HEK293 (cell line): Measurements from ENCODE around the gene HNRNPK.

Experiments used
- CTCF ChIA-PET: fragments of 350-600 bp; formaldehyde crosslinking; extraction: SDS; loops from one replicate; lab custom pipeline; 2021; ENCODE audit warnings: antibody characterized with exemption; lab: Yijun Ruan, JAX
- POLR2A ChIA-PET: fragments of 300-600 bp; formaldehyde crosslinking; extraction: SDS; loops from one replicate; lab custom pipeline; 2020; ENCODE audit warnings: antibody characterized with exemption, inconsistent platforms; lab: Yijun Ruan, JAX
- H3K27ac ChIP-seq: fragments of 200-500 bp; sonication (Bioruptor generic); 2 replicates; pipeline ENCODE4 v1.5.1; 2014; ENCODE audit warnings: low read depth, low read length, control low read depth, inconsistent platforms; ENCODE audit errors: extremely low read depth
- H3K36me3 ChIP-seq, 2 experiments: fragments of 200-500 bp in 1 of 2; sonication (Bioruptor generic) in 1 of 2; 1 replicate in 1 of 2; 2 replicates in 1 of 2; pipeline ENCODE4 v1.5.1; 2014 to 2017; ENCODE audit warnings: inconsistent platforms in 2 of 2, low read length in 2 of 2; ENCODE audit not compliant: control insufficient read depth in 2 of 2, insufficient read depth in 1 of 2
- H3K4me1 ChIP-seq: fragments of 200-500 bp; sonication (Bioruptor generic); 2 replicates; pipeline ENCODE4 v1.5.1; 2014; ENCODE audit warnings: mild to moderate bottlenecking, low read length, inconsistent platforms; ENCODE audit not compliant: control insufficient read depth, insufficient read depth
- H3K4me3 ChIP-seq: 2 replicates; pipeline ENCODE4 v1.5.1; 2011; ENCODE audit warnings: low read depth, mild to moderate bottlenecking, control low read depth, low read length, moderate library complexity
- H3K9me3 ChIP-seq: fragments of 200-500 bp; sonication (Bioruptor generic); 2 replicates; pipeline ENCODE4 v1.5.1; 2014; ENCODE audit warnings: low read depth, low read length, inconsistent platforms; ENCODE audit not compliant: control insufficient read depth, insufficient read depth
- ATF2 ChIP-seq: fragments of 450-650 bp; formaldehyde crosslinking; IDR thresholded peaks from 2 replicates; pipeline ENCODE4 v1.5.1; 2016; ENCODE audit warnings: missing biosample characterization, missing genetic modification characterization, low read depth
- GLIS2 ChIP-seq: fragments of 450-650 bp; formaldehyde crosslinking; IDR thresholded peaks from 2 replicates; pipeline ENCODE4 v1.5.1; 2016; ENCODE audit warnings: missing biosample characterization, missing genetic modification characterization
- PRDM2 ChIP-seq: fragments of 450-650 bp; formaldehyde crosslinking; IDR thresholded peaks from 2 replicates; pipeline ENCODE4 v1.5.1; 2016; ENCODE audit warnings: missing biosample characterization, missing genetic modification characterization, borderline replicate concordance
- ZNF157 ChIP-seq: fragments of 450-650 bp; formaldehyde crosslinking; IDR thresholded peaks from 2 replicates; pipeline ENCODE4 v1.5.1; 2016; ENCODE audit warnings: missing biosample characterization, missing genetic modification characterization
- ZNF23 ChIP-seq: fragments of 450-650 bp; formaldehyde crosslinking; IDR thresholded peaks from 2 replicates; pipeline ENCODE4 v1.5.1; 2016; ENCODE audit warnings: missing biosample characterization, missing genetic modification characterization, borderline replicate concordance
- ZNF239 ChIP-seq: fragments of 450-650 bp; formaldehyde crosslinking; IDR thresholded peaks from 2 replicates; pipeline ENCODE4 v1.5.1; 2016; ENCODE audit warnings: missing biosample characterization, missing genetic modification characterization
- ZNF449 ChIP-seq: fragments of 450-650 bp; formaldehyde crosslinking; IDR thresholded peaks from 2 replicates; pipeline ENCODE4 v1.5.1; 2017; ENCODE audit warnings: missing biosample characterization, mild to moderate bottlenecking, missing genetic modification characterization, moderate library complexity
- ZNF555 ChIP-seq: fragments of 450-650 bp; formaldehyde crosslinking; conservative IDR thresholded peaks from 2 replicates; pipeline ENCODE4 v1.5.1; 2017; ENCODE audit warnings: missing biosample characterization, mild to moderate bottlenecking, missing genetic modification characterization, inconsistent platforms
- TF ChIP-seq, protein P1 (sequence below): fragments of 450-650 bp; formaldehyde crosslinking; IDR thresholded peaks from 2 replicates; pipeline ENCODE4 v1.5.1; 2016; ENCODE audit warnings: missing biosample characterization, missing genetic modification characterization
- TF ChIP-seq, protein P2 (sequence below): fragments of 450-650 bp; formaldehyde crosslinking; IDR thresholded peaks from 2 replicates; pipeline ENCODE4 v1.5.1; 2016; ENCODE audit warnings: missing biosample characterization, missing genetic modification characterization

Gene HNRNPK

DNA sequence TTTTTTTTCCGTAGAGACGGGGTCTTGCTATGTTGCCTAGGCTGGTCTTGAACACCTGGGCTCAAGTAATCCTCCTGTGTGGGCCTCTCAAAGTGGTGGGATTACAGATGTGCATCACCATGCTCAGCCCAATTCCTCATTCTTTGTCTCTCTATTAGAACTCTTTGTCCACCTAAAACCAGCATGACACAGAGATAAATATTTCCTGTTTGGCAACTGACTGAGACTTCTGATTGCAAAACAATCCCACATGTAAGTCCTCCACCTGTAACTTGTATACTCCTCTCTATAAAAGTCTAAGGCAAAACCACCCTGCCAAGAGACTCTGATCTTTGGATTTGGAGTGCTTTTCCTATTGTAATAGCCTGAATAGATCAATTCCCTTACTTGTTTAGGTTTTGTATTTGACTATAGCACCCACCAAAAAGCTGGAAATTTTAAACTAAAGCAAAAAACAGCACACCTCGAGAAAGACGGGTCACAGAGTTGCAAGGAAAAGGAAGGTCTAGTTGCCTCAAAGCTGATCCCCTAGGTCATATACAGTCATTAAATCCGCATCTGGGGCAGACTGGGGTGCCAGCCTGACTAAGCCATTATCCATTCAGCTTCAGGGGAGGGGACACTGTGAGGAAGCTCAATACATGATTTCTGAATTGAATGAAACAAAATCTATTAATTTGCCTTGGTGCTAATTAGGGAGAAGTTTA, 45.3 kb downstream of the HNRNPK start (continued):
- no peak for TF ChIP-seq PRDM2 (tag by site-specific recombination)
- TF ChIP-seq ZNF23 (tag by site-specific recombination) = no peak
- TF ChIP-seq ZNF239 (tag by site-specific recombination) = no peak
- no peak for TF ChIP-seq ZNF157
- no peak for TF ChIP-seq GLIS2 (tag by site-specific recombination)
- no peak for TF ChIP-seq ZNF449 (tag by site-specific recombination)

GRCh38 chr9:83933790-83934189, 46.2 kb downstream of the HNRNPK start:
- POLR2A ChIA-PET = no interaction called here
- Histone ChIP-seq H3K36me3 (peaks cover 6 to 8% of the 10 kb centered on the region in 2 experiments; a peak in 2 of 3 replicates), H3K4me1 (0 out of 2 replicates have a peak, but pooled peaks cover 2% of the 10 kb centered on the region), H3K9me3 (no peaks in the 10 kb centered on the region), H3K27ac (no peak overlapping the region)
- TF ChIP-seq ZNF23 (tag by site-specific recombination) = no peak
- TF ChIP-seq ZNF555 (tag by site-specific recombination) = no peak
- TF ChIP-seq, protein P1, sequence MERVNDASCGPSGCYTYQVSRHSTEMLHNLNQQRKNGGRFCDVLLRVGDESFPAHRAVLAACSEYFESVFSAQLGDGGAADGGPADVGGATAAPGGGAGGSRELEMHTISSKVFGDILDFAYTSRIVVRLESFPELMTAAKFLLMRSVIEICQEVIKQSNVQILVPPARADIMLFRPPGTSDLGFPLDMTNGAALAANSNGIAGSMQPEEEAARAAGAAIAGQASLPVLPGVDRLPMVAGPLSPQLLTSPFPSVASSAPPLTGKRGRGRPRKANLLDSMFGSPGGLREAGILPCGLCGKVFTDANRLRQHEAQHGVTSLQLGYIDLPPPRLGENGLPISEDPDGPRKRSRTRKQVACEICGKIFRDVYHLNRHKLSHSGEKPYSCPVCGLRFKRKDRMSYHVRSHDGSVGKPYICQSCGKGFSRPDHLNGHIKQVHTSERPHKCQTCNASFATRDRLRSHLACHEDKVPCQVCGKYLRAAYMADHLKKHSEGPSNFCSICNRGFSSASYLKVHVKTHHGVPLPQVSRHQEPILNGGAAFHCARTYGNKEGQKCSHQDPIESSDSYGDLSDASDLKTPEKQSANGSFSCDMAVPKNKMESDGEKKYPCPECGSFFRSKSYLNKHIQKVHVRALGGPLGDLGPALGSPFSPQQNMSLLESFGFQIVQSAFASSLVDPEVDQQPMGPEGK (tag by site-specific recombination) = no peak
- TF ChIP-seq, protein P2, sequence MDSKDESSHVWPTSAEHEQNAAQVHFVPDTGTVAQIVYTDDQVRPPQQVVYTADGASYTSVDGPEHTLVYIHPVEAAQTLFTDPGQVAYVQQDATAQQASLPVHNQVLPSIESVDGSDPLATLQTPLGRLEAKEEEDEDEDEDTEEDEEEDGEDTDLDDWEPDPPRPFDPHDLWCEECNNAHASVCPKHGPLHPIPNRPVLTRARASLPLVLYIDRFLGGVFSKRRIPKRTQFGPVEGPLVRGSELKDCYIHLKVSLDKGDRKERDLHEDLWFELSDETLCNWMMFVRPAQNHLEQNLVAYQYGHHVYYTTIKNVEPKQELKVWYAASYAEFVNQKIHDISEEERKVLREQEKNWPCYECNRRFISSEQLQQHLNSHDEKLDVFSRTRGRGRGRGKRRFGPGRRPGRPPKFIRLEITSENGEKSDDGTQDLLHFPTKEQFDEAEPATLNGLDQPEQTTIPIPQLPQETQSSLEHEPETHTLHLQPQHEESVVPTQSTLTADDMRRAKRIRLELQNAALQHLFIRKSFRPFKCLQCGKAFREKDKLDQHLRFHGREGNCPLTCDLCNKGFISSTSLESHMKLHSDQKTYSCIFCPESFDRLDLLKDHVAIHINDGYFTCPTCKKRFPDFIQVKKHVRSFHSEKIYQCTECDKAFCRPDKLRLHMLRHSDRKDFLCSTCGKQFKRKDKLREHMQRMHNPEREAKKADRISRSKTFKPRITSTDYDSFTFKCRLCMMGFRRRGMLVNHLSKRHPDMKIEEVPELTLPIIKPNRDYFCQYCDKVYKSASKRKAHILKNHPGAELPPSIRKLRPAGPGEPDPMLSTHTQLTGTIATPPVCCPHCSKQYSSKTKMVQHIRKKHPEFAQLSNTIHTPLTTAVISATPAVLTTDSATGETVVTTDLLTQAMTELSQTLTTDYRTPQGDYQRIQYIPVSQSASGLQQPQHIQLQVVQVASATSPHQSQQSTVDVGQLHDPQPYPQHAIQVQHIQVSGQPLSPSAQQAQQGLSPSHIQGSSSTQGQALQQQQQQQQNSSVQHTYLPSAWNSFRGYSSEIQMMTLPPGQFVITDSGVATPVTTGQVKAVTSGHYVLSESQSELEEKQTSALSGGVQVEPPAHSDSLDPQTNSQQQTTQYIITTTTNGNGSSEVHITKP (tag by site-specific recombination) = peak; percentile 63
- no peak for TF ChIP-seq ATF2
- TF ChIP-seq, all 188 proteins: peak for 1
- H3K4me3 ChIP-seq = no peak overlapping the region
- CTCF ChIA-PET = interaction anchor here (0.5 to 1.0 kb wide), 5 partner anchors 10 to 289 kb away, joined by 3 to 6 read pairs (median 3); partner anchors contain the start of gene KIF27
